ENCODE data around the gene CPPED1. TPM values are rescaled to one million over a fixed set of nuclear protein-coding genes. Genes with fewer than 3 reads are reported as not detected.

The CPPED1 gene
- total RNA-seq, 2 experiments from 2014 or later: 1.4 to 2.3 TPM

GRCh38 chr16:12695454-12695853 lies 108.2 kb downstream of the CPPED1 start:
- H3K9me3 ChIP-seq (ENCODE audit: control insufficient read depth in 1 of 2, insufficient read depth in 1 of 2, low read length in 2 of 2): peaks cover 0 to 3% of the 10 kb centered on the region in 2 experiments
- no peak for ATAC-seq (ENCODE audit: poor library complexity)
- intact Hi-C loops (cut with DNase I, micrococcal nuclease): no loop called here
- ChIA-PET POLR2A (no interaction called here), CTCF (no interaction called here)
- Mint-ChIP-seq H3K36me3 (ENCODE audit: low read depth) (peaks cover 5% of the 10 kb centered on the region), H3K9me3 (no peaks in the 10 kb centered on the region), H3K4me1 (ENCODE audit: low read depth) (no peaks in the 10 kb centered on the region), H3K27me3 (no peaks in the 10 kb centered on the region), H3K27ac (no peak overlapping the region), H3K4me3 (no peak overlapping the region)
- no peak overlapping the region for H3K4me3 ChIP-seq (ENCODE audit: low read length)
- no peaks in the 10 kb centered on the region for H3K4me1 ChIP-seq (ENCODE audit: insufficient read depth, low read length)
- no peak overlapping the region for H3K27ac ChIP-seq (ENCODE audit: low read depth in 1 of 2, low read length in 2 of 2)
- H3K36me3 ChIP-seq (ENCODE audit: insufficient read depth, low read length): no peaks in the 10 kb centered on the region
- no peaks in the 10 kb centered on the region for H3K27me3 ChIP-seq (ENCODE audit: control insufficient read depth in 1 of 2, insufficient read depth in 2 of 2, low read length in 2 of 2)
- DNase-seq: no peak
- no peak for TF ChIP-seq CTCF (IDR thresholded peaks at IDR 0.05)

GRCh38 chr16:12690024-12690423 lies 113.7 kb downstream of the CPPED1 start:
- intact Hi-C loops (cut with DNase I, micrococcal nuclease): no loop called here
- Histone ChIP-seq H3K36me3 (ENCODE audit: insufficient read depth, low read length) (no peaks in the 10 kb centered on the region), H3K27ac (ENCODE audit: low read depth in 1 of 2, low read length in 2 of 2) (no peak overlapping the region), H3K9me3 (ENCODE audit: control insufficient read depth in 1 of 2, insufficient read depth in 1 of 2, low read length in 2 of 2) (peaks cover 0 to 3% of the 10 kb centered on the region in 2 experiments), H3K4me1 (ENCODE audit: insufficient read depth, low read length) (peaks cover 5% of the 10 kb centered on the region), H3K27me3 (ENCODE audit: control insufficient read depth in 1 of 2, insufficient read depth in 2 of 2, low read length in 2 of 2) (no peaks in the 10 kb centered on the region), H3K4me3 (ENCODE audit: low read length) (no peak overlapping the region)
- POLR2A ChIA-PET: no interaction called here
- H3K4me1 Mint-ChIP-seq (ENCODE audit: low read depth): peaks cover 21% of the 10 kb centered on the region
- no peaks in the 10 kb centered on the region for H3K27me3 Mint-ChIP-seq
- CTCF ChIA-PET: no interaction called here
- H3K36me3 Mint-ChIP-seq (ENCODE audit: low read depth): no peaks in the 10 kb centered on the region
- H3K4me3 Mint-ChIP-seq: no peak overlapping the region
- no peak for TF ChIP-seq CTCF (IDR thresholded peaks at IDR 0.05)
- H3K27ac Mint-ChIP-seq: no peak overlapping the region
- ATAC-seq (ENCODE audit: poor library complexity) (no peak), DNase-seq (no peak)
- no peaks in the 10 kb centered on the region for H3K9me3 Mint-ChIP-seq

GRCh38 chr16:12688951-12689850 lies 114.5 kb downstream of the CPPED1 start:
- intact Hi-C loops (cut with DNase I, micrococcal nuclease): no loop called here
- Histone ChIP-seq H3K36me3 (ENCODE audit: insufficient read depth, low read length) (no peaks in the 10 kb centered on the region), H3K4me3 (ENCODE audit: low read length) (no peak overlapping the region), H3K27me3 (ENCODE audit: control insufficient read depth in 1 of 2, insufficient read depth in 2 of 2, low read length in 2 of 2) (no peaks in the 10 kb centered on the region), H3K9me3 (ENCODE audit: control insufficient read depth in 1 of 2, insufficient read depth in 1 of 2, low read length in 2 of 2) (peaks cover 0 to 3% of the 10 kb centered on the region in 2 experiments), H3K27ac (ENCODE audit: low read depth in 1 of 2, low read length in 2 of 2) (no peak overlapping the region), H3K4me1 (ENCODE audit: insufficient read depth, low read length) (peaks cover 5% of the 10 kb centered on the region)
- H3K4me3 Mint-ChIP-seq: no peak overlapping the region
- TF ChIP-seq CTCF (IDR thresholded peaks at IDR 0.05): no peak
- peak in 1 of 14 experiments; percentile 11 for DNase-seq
- ChIA-PET CTCF (no interaction called here), POLR2A (no interaction called here)
- H3K4me1 Mint-ChIP-seq (ENCODE audit: low read depth): peaks cover 21% of the 10 kb centered on the region
- H3K36me3 Mint-ChIP-seq (ENCODE audit: low read depth): no peaks in the 10 kb centered on the region
- ATAC-seq (ENCODE audit: poor library complexity): peak; percentile 56
- no peaks in the 10 kb centered on the region for H3K27me3 Mint-ChIP-seq
- H3K27ac Mint-ChIP-seq: no peak overlapping the region
- no peaks in the 10 kb centered on the region for H3K9me3 Mint-ChIP-seq

All from CD4-positive, alpha-beta T cell (primary cell).